IMR-90 (cell line): ENCODE results near the gene ART4. TPM values are rescaled to one million over a fixed set of nuclear protein-coding genes. Genes with fewer than 3 reads are reported as not detected.

Source experiments
- ATAC-seq: fragments of 200-7000 bp; cut with Tn5 transposase; 2 replicates; pipeline ENCODE4 v1.9.1; 2020; ENCODE audit warnings: low read depth, mild to moderate bottlenecking, moderate library complexity
- BruUV-seq: library from RNA; stranded (reverse); fragments of 400-500 nt; replicated peaks from 2 replicates; lab custom pipeline; 2021; lab: Mats Ljungman, UMichigan
- CTCF ChIA-PET: fragments of 300-600 bp; formaldehyde crosslinking; extraction: SDS; loops from one replicate; lab custom pipeline; 2021; ENCODE audit warnings: antibody characterized with exemption; lab: Yijun Ruan, JAX
- POLR2A ChIA-PET: fragments of 300-600 bp; sonication (Branson Sonifier 250); formaldehyde crosslinking; loops from one replicate; lab custom pipeline; 2022; ENCODE audit warnings: antibody characterized with exemption; ENCODE audit not compliant: unreplicated experiment; lab: Charles Lee
- DNase-seq: peaks from one replicate; pipeline ENCODE4 v3.0.0; 2013
- H2AFZ ChIP-seq: replicated peaks from 2 replicates; pipeline ENCODE3; 2013; ENCODE audit warnings: low read length, mild to moderate bottlenecking; ENCODE audit not compliant: poor library complexity
- H2AK5ac ChIP-seq: 2 replicates; pipeline ENCODE4 v1.6.1; 2013; ENCODE audit warnings: low read depth, low read length, inconsistent platforms
- H2AK9ac ChIP-seq: replicated peaks from 2 replicates; pipeline ENCODE3; 2013; ENCODE audit warnings: mild to moderate bottlenecking, low read depth, low read length, moderate library complexity; ENCODE audit not compliant: poor library complexity
- H2BK120ac ChIP-seq: 2 replicates; pipeline ENCODE4 v1.6.1; 2013; ENCODE audit warnings: low read depth, low read length, inconsistent platforms
- H2BK15ac ChIP-seq: 3 replicates; pipeline ENCODE4 v1.6.1; 2013; ENCODE audit warnings: low read depth, low read length, inconsistent platforms
- H2BK20ac ChIP-seq: 2 replicates; pipeline ENCODE4 v1.6.1; 2013; ENCODE audit warnings: low read depth, mild to moderate bottlenecking, inconsistent platforms, low read length, moderate library complexity
- H2BK5ac ChIP-seq: 2 replicates; pipeline ENCODE4 v1.6.1; 2013; ENCODE audit warnings: mild to moderate bottlenecking, low read depth, low read length, inconsistent platforms; ENCODE audit not compliant: poor library complexity, severe bottlenecking
- H3K14ac ChIP-seq: replicated peaks from 2 replicates; pipeline ENCODE4 v1.6.1; 2013; ENCODE audit warnings: low read depth, low read length, inconsistent platforms
- H3K18ac ChIP-seq: 2 replicates; pipeline ENCODE4 v1.6.1; 2013; ENCODE audit warnings: low read depth, low read length, control low read depth
- H3K23ac ChIP-seq: 2 replicates; pipeline ENCODE4 v1.6.1; 2013; ENCODE audit warnings: low read depth, low read length, inconsistent platforms
- H3K27ac ChIP-seq: 2 replicates; pipeline ENCODE4 v1.5.1; 2013; ENCODE audit warnings: mild to moderate bottlenecking, control low read depth, low read length; ENCODE audit not compliant: insufficient read depth
- H3K27me3 ChIP-seq: 2 replicates; pipeline ENCODE4 v1.6.1; 2013; ENCODE audit warnings: low read length; ENCODE audit not compliant: control insufficient read depth, insufficient read depth
- H3K36me3 ChIP-seq: 2 replicates; pipeline ENCODE4 v1.6.1; 2013; ENCODE audit warnings: low read length, mixed read lengths; ENCODE audit not compliant: control insufficient read depth, insufficient read depth
- H3K4ac ChIP-seq: 2 replicates; pipeline ENCODE4 v1.6.1; 2013; ENCODE audit warnings: low read depth, low read length, inconsistent platforms
- H3K4me1 ChIP-seq: 2 replicates; pipeline ENCODE4 v1.6.1; 2013; ENCODE audit warnings: low read length, mixed read lengths; ENCODE audit not compliant: control insufficient read depth, insufficient read depth
- H3K4me2 ChIP-seq: 2 replicates; pipeline ENCODE4 v1.6.1; 2013; ENCODE audit warnings: low read depth, mild to moderate bottlenecking, control low read depth, low read length, moderate library complexity
- H3K4me3 ChIP-seq: 2 replicates; pipeline ENCODE4 v1.5.1; 2013; ENCODE audit warnings: low read depth, mild to moderate bottlenecking, control low read depth, low read length, moderate library complexity; ENCODE audit not compliant: insufficient read depth
- H3K56ac ChIP-seq: 2 replicates; pipeline ENCODE4 v1.6.1; 2013; ENCODE audit warnings: low read length, inconsistent platforms; ENCODE audit not compliant: insufficient read depth; ENCODE audit errors: extremely low read depth
- H3K79me1 ChIP-seq, 2 experiments: 2 replicates each; pipeline ENCODE4 v1.6.1; 2013; ENCODE audit warnings: low read length in 2 of 2, inconsistent platforms in 1 of 2, low read depth in 1 of 2
- H3K9ac ChIP-seq: 2 replicates; pipeline ENCODE4 v1.6.1; 2013; ENCODE audit warnings: low read depth, low read length, control low read depth
- H3K9me1 ChIP-seq: 2 replicates; pipeline ENCODE4 v1.6.1; 2013; ENCODE audit warnings: low read length, inconsistent platforms; ENCODE audit not compliant: insufficient read depth
- H3K9me3 ChIP-seq: 2 replicates; pipeline ENCODE4 v1.6.1; 2013; ENCODE audit warnings: low read length; ENCODE audit not compliant: control insufficient read depth, insufficient read depth
- H4K20me1 ChIP-seq: 2 replicates; pipeline ENCODE4 v1.6.1; 2013; ENCODE audit warnings: low read length, inconsistent platforms; ENCODE audit not compliant: insufficient read depth
- H4K5ac ChIP-seq: 2 replicates; pipeline ENCODE4 v1.6.1; 2013; ENCODE audit warnings: mild to moderate bottlenecking, low read depth, low read length, control low read depth
- H4K8ac ChIP-seq, 2 experiments: 2 replicates each; pipeline ENCODE4 v1.6.1; 2013; ENCODE audit warnings: low read depth in 2 of 2, low read length in 2 of 2, control low read depth in 1 of 2, inconsistent platforms in 1 of 2
- H4K91ac ChIP-seq: 2 replicates; pipeline ENCODE4 v1.6.1; 2013; ENCODE audit warnings: low read depth, low read length, inconsistent platforms; ENCODE audit not compliant: insufficient read depth
- WGBS, 2 experiments: methylation state at CpG; one replicate each; pipeline versions ENCODE4 v1.1.5 to v1.1.7; 2013; ENCODE audit warnings: missing lambda C conversion rate in 2 of 2; ENCODE audit not compliant: insufficient read length in 1 of 2; ENCODE audit errors: extremely low coverage in 2 of 2; 5-methylcytosine and 5-hydroxymethylcytosine counted together
- dilution Hi-C: fragments of 300-500 bp; cut with HindIII; formaldehyde crosslinking; loops from one replicate; pipeline ENCODE4 v1.14.3; 2018; ENCODE audit warnings: low sequenced_read_pairs; ENCODE audit not compliant: unreplicated experiment
- in situ Hi-C: fragments of 300-500 bp; cut with MboI; formaldehyde crosslinking; loops from 3 replicates; pipeline ENCODE4 v1.14.3; 2019; ENCODE audit warnings: low sequenced_read_pairs, inconsistent platforms, mixed read lengths
- intact Hi-C: fragments of 100-400 bp; cut with micrococcal nuclease; formaldehyde crosslinking; loops from 2 replicates; pipeline ENCODE4 v1.10.0; 2022
- polyA plus RNA-seq, 3 experiments: library from polyadenylated mRNA; depleted of rRNA; stranded (reverse); fragments of >200 nt; gene quantifications; 2 replicates each; pipeline ENCODE4 v1.2.3, GENCODE V29; 2012; ENCODE audit warnings: low replicate concordance in 1 of 3
- total RNA-seq: library from RNA; depleted of rRNA; stranded (reverse); fragments of >200 nt; gene quantifications from 2 replicates; pipeline ENCODE4 v1.2.3, GENCODE V29; 2012
- TF ChIP-seq, protein P1 (sequence below): fragments of 150-350 bp; IDR thresholded peaks from 2 replicates; pipeline ENCODE4 v1.6.1; 2016; ENCODE audit warnings: low read depth, mild to moderate bottlenecking, low read length, moderate library complexity, borderline replicate concordance

Gene ART4
- total and polyA plus RNA-seq, 2 of the 4 experiments (the other 2 are of a cell fraction) = not detected

DNA sequence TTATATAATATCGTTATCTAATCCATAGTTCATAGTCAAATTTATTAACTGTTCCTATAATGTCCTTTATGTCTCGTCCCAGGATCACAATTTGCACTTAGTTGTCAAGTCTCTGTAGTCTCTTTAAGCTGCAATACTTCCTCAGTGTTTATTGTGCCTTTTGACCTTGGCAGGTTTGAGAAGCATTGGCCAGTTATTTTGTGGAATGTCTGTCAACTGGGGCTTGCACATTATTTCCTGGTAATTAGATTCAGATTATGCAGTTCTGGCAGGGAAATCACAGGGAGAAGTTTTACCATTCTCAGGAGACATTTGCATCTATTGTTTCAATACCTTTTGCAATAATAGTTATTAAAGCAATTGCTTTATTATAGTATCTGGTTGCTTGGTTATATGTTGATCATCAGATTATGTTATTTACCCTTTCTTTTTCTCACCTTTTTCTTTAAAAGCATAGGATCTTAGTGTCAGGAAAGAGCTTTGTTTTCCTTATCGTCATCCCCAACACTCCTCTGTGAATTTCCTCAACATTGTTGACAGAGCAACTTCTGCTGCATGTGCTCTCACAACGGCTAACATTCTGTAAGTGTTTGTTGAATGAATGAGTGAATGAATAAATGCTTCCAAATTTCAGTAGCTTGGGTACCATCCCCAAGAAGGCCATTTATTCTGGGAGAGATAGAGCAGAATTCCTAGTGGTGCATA, 3.7 kb upstream of the ART4 start:
- Histone ChIP-seq H3K36me3 (no peaks in the 10 kb centered on the region), H3K9me3 (no peaks in the 10 kb centered on the region), H4K20me1 (no peaks in the 10 kb centered on the region), H2BK15ac (no peak overlapping the region), H2AK9ac (no peak overlapping the region), H2BK5ac (no peak overlapping the region), H3K27me3 (no peaks in the 10 kb centered on the region), H3K79me1 (no peaks in the 10 kb centered on the region), H4K91ac (no peak overlapping the region), H3K9me1 (no peaks in the 10 kb centered on the region), H3K4me1 (0 out of 2 replicates have a peak, but pooled peaks cover 2% of the 10 kb centered on the region), H3K4me3 (no peak overlapping the region), H4K8ac (no peak overlapping the region), H2BK120ac (no peak overlapping the region), H3K56ac (no peak overlapping the region), H3K4me2 (no peak overlapping the region), H3K23ac (no peak overlapping the region), H3K18ac (no peak overlapping the region), H3K9ac (no peak overlapping the region), H2AK5ac (no peak overlapping the region), H3K27ac (no peak overlapping the region), H3K4ac (no peak overlapping the region), H3K14ac (no peak overlapping the region), H4K5ac (no peak overlapping the region), H2AFZ (no peak overlapping the region), H2BK20ac (no peak overlapping the region)
- ATAC-seq (no peak), DNase-seq (no peak)
- POLR2A ChIA-PET = no interaction called here
- dilution Hi-C loops (no loop called here), in situ Hi-C loops (no loop called here), intact Hi-C loops (loop anchor here (5.0 to 10.0 kb wide), 3 partner anchors 212 to 420 kb away; no protein-coding TSS in a partner anchor)
- WGBS, 2 experiments = no CpG with 5 or more reads among the region's 4 CpGs
- BruUV-seq = no TSS peak
- CTCF ChIA-PET = interaction anchor here (1.2 to 1.4 kb wide), 2 partner anchors 37 to 375 kb away, joined by 3 to 5 read pairs; no protein-coding TSS in a partner anchor
- TF ChIP-seq, protein P1, sequence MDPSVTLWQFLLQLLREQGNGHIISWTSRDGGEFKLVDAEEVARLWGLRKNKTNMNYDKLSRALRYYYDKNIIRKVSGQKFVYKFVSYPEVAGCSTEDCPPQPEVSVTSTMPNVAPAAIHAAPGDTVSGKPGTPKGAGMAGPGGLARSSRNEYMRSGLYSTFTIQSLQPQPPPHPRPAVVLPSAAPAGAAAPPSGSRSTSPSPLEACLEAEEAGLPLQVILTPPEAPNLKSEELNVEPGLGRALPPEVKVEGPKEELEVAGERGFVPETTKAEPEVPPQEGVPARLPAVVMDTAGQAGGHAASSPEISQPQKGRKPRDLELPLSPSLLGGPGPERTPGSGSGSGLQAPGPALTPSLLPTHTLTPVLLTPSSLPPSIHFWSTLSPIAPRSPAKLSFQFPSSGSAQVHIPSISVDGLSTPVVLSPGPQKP = no peak
